Left ventricle myocardium inferior (tissue), 1 donor: ENCODE measurements around the gene SPARC. TPM values are rescaled to one million over a fixed set of nuclear protein-coding genes. Genes with fewer than 3 reads are reported as not detected.

Experiments used
- DNase-seq: peaks from one replicate; pipeline ENCODE4 v3.0.0-alpha.2; 2020
- H3K27ac ChIP-seq: fragments of 200-600 bp; replicated peaks from 2 replicates; pipeline ENCODE4 v1.8.0; 2021
- H3K27me3 ChIP-seq: fragments of 200-600 bp; 2 replicates; pipeline ENCODE4 v1.8.0; 2021; ENCODE audit warnings: low read depth
- H3K36me3 ChIP-seq: fragments of 200-600 bp; 2 replicates; pipeline ENCODE4 v1.8.0; 2021
- H3K4me1 ChIP-seq: fragments of 200-600 bp; 2 replicates; pipeline ENCODE4 v1.8.0; 2021
- H3K4me3 ChIP-seq: fragments of 200-600 bp; 2 replicates; pipeline ENCODE4 v1.8.0; 2021; ENCODE audit warnings: mild to moderate bottlenecking, moderate library complexity
- H3K9me3 ChIP-seq: fragments of 200-600 bp; replicated peaks from 2 replicates; pipeline ENCODE4 v1.8.0; 2021
- CTCF ChIP-seq: fragments of 200-600 bp; IDR thresholded peaks from 2 replicates; pipeline ENCODE4 v1.8.0; 2021; ENCODE audit warnings: antibody characterized with exemption, mild to moderate bottlenecking, borderline replicate concordance
- intact Hi-C: fragments of 100-400 bp; cut with micrococcal nuclease; formaldehyde crosslinking; loops from one replicate; pipeline ENCODE4 v1.11.0; 2022
- total RNA-seq: library from RNA; stranded (reverse); fragmentation: NEBNext Ultra II Directional; extraction: Animal tissue kit (Norgen Biotek cat#: 25700); gene quantifications from one replicate; pipeline ENCODE4 v1.2.1, GENCODE V29; 2021
- donor health status: DM: no; HTN: yes; CAD: no; lungs with severe emphysema.

The SPARC gene
- total RNA-seq, 1 donor from 2014 or later, result 477 TPM

- TF ChIP-seq CTCF, result no peak
- no peak overlapping the region for H3K4me3 ChIP-seq
- peaks cover 37% of the 10 kb centered on the region for H3K4me1 ChIP-seq
- peak overlapping the region; percentile 40 for H3K27ac ChIP-seq
- H3K27me3 ChIP-seq, result no peaks in the 10 kb centered on the region
- H3K9me3 ChIP-seq, result no peaks in the 10 kb centered on the region
- H3K36me3 ChIP-seq, result no peaks in the 10 kb centered on the region
- intact Hi-C loops, result no loop called here
- DNase-seq, result no peak
Observed at GRCh38 chr5:151632941-151633340, 53.8 kb downstream of the SPARC start.

DNA sequence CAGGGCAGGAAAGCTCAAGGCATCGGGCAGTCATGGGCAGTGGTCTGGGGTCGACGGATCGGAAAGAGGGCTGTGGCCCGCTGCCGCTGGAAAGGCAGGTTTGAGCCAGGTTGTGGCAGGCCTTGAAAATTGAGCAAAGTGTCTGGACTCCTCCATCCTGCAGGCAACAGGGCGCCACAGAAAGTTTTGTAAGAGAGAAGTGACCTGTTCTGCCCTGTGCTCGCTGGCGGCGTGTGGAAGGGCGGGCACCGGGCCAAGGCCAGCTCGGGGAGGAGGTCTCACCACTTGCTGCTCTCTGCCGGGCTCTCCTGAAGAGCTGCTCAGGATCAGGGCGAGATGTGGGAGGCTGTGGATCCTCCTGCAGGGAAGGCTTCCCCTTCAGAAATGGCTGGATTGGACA is 54.2 kb downstream of the SPARC start:
- DNase-seq, result peak; percentile 66
- Histone ChIP-seq H3K4me3 (no peak overlapping the region), H3K36me3 (no peaks in the 10 kb centered on the region), H3K27me3 (no peaks in the 10 kb centered on the region), H3K4me1 (peaks cover 37% of the 10 kb centered on the region), H3K9me3 (no peaks in the 10 kb centered on the region), H3K27ac (peak overlapping the region; percentile 40)
- no peak for TF ChIP-seq CTCF
- intact Hi-C loops, result no loop called here

- H3K27ac ChIP-seq, result no peak overlapping the region
- TF ChIP-seq CTCF, result no peak
- intact Hi-C loops, result no loop called here
- no peaks in the 10 kb centered on the region for H3K36me3 ChIP-seq
- H3K4me3 ChIP-seq, result no peak overlapping the region
- peaks cover 39% of the 10 kb centered on the region for H3K4me1 ChIP-seq
- H3K9me3 ChIP-seq, result no peaks in the 10 kb centered on the region
- no peaks in the 10 kb centered on the region for H3K27me3 ChIP-seq
- no peak for DNase-seq
Observed at GRCh38 chr5:151631941-151632340, 54.8 kb downstream of the SPARC start.

DNA sequence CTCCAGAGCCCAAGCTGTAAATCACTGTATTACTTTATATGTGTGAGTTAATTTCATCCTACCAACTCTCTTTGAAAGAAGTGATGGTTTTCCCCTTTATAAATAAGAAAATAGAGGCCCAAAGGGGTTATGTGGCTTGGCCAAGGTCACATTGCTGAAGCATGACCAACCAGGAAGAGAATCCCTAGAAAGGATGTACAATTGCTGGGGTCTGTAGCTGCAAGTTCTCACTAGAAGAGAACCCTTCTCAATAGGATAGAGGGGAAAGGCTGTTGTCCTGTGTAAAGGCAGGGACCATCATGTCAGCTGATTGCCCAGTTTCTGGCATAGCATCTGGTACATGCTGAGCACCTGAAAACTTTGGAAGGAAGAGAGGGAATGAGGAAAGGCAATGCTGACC is 56.6 kb downstream of the SPARC start:
- H3K27me3 ChIP-seq, result no peaks in the 10 kb centered on the region
- H3K4me1 ChIP-seq, result peaks cover 43% of the 10 kb centered on the region
- no peak for TF ChIP-seq CTCF
- H3K4me3 ChIP-seq, result no peak overlapping the region
- DNase-seq, result no peak
- H3K27ac ChIP-seq, result no peak overlapping the region
- H3K9me3 ChIP-seq, result no peaks in the 10 kb centered on the region
- intact Hi-C loops, result no loop called here
- no peaks in the 10 kb centered on the region for H3K36me3 ChIP-seq

- Histone ChIP-seq H3K27me3 (no peaks in the 10 kb centered on the region), H3K36me3 (no peaks in the 10 kb centered on the region), H3K27ac (peak overlapping the region; percentile 68), H3K4me3 (no peak overlapping the region), H3K4me1 (peaks cover 59% of the 10 kb centered on the region), H3K9me3 (no peaks in the 10 kb centered on the region)
- intact Hi-C loops, result no loop called here
- DNase-seq, result no peak
- TF ChIP-seq CTCF, result peak; percentile 10
Observed at GRCh38 chr5:151628112-151628823, 58.4 kb downstream of the SPARC start.
